Neural cell (in vitro differentiated cells): ENCODE data around the gene RERE. TPM values are rescaled to one million over a fixed set of nuclear protein-coding genes. Genes with fewer than 3 reads are reported as not detected.

Source experiments
- H2AFZ ChIP-seq: fragments of 200-600, 300-800 bp; sonication (generic), shearing (Covaris generic); 2 replicates; pipeline ENCODE4 v1.6.0; 2014; ENCODE audit warnings: low read depth, mild to moderate bottlenecking, antibody characterized with exemption, low read length, moderate library complexity
- H3F3A ChIP-seq: fragments of 200-600 bp; shearing (Covaris generic); 2 replicates; pipeline ENCODE4 v1.6.1; 2016; ENCODE audit warnings: mild to moderate bottlenecking, moderate library complexity, mixed read lengths, antibody characterized with exemption, low read length; ENCODE audit not compliant: insufficient read depth, poor library complexity, severe bottlenecking
- H3K27ac ChIP-seq: fragments of 200-600, 300-800 bp; sonication (generic), shearing (Covaris generic); 2 replicates; pipeline ENCODE4 v1.5.1; 2014; ENCODE audit warnings: mild to moderate bottlenecking, low read length, moderate library complexity
- H3K27me3 ChIP-seq: fragments of 300-800, 200-600 bp; sonication (generic), shearing (Covaris generic); 2 replicates; pipeline ENCODE4 v1.6.0; 2014; ENCODE audit warnings: mild to moderate bottlenecking, low read depth, low read length, moderate library complexity; ENCODE audit not compliant: insufficient read depth
- H3K36me3 ChIP-seq: fragments of 300-800, 200-600 bp; sonication (generic), shearing (Covaris generic); 2 replicates; pipeline ENCODE4 v1.5.1; 2014; ENCODE audit warnings: mild to moderate bottlenecking, antibody characterized with exemption, low read length, moderate library complexity; ENCODE audit not compliant: insufficient read depth
- H3K4me2 ChIP-seq: fragments of 300-800, 200-600 bp; sonication (generic), shearing (Covaris generic); 2 replicates; pipeline ENCODE4 v1.6.0; 2014; ENCODE audit warnings: mild to moderate bottlenecking, low read length
- H3K4me3 ChIP-seq: fragments of 300-800, 200-600 bp; sonication (generic), shearing (Covaris generic); 2 replicates; pipeline ENCODE4 v1.5.1; 2014; ENCODE audit warnings: mild to moderate bottlenecking, low read length, moderate library complexity
- H3K79me2 ChIP-seq: fragments of 200-600 bp; shearing (Covaris generic); replicated peaks from 2 replicates; pipeline ENCODE4 v1.6.0; 2014; ENCODE audit warnings: mild to moderate bottlenecking, low read length, moderate library complexity; ENCODE audit not compliant: insufficient read depth
- H3K9ac ChIP-seq: fragments of 300-800, 200-600 bp; sonication (generic), shearing (Covaris generic); 2 replicates; pipeline ENCODE4 v1.6.1; 2016; ENCODE audit warnings: mild to moderate bottlenecking, low read length, mixed read lengths
- H3K9me2 ChIP-seq: fragments of 200-600 bp; shearing (Covaris generic); 2 replicates; pipeline ENCODE4 v1.6.1; 2016; ENCODE audit warnings: mild to moderate bottlenecking, low read length, mixed read lengths; ENCODE audit not compliant: insufficient read depth
- H3K9me3 ChIP-seq: fragments of 200-600, 300-800 bp; sonication (generic), shearing (Covaris generic); 2 replicates; pipeline ENCODE4 v1.6.1; 2016; ENCODE audit warnings: mild to moderate bottlenecking, mixed run types, low read length, moderate library complexity, mixed read lengths
- H4K20me1 ChIP-seq: fragments of 200-600 bp; shearing (Covaris generic); 2 replicates; pipeline ENCODE4 v1.6.1; 2016; ENCODE audit warnings: mild to moderate bottlenecking, mixed run types; ENCODE audit not compliant: insufficient read depth
- EP300 ChIP-seq: fragments of 450-650 bp; conservative IDR thresholded peaks from 2 replicates; pipeline ENCODE4 v1.6.1; 2014; ENCODE audit warnings: antibody characterized with exemption, mild to moderate bottlenecking, moderate library complexity; ENCODE audit not compliant: poor library complexity, severe bottlenecking
- EZH2 ChIP-seq: fragments of 200-600, 300-800 bp; shearing (Covaris generic), sonication (generic); IDR thresholded peaks from 2 replicates; pipeline ENCODE4 v1.6.1; 2014; ENCODE audit warnings: antibody characterized with exemption, low read length, borderline replicate concordance, mild to moderate bottlenecking; ENCODE audit not compliant: insufficient read depth, poor library complexity, severe bottlenecking
- MXI1 ChIP-seq: fragments of 450-650 bp; conservative IDR thresholded peaks from 2 replicates; pipeline ENCODE4 v1.6.1; 2014; ENCODE audit warnings: antibody characterized with exemption, mild to moderate bottlenecking; ENCODE audit not compliant: poor library complexity, severe bottlenecking
- POLR2AphosphoS5 ChIP-seq: IDR thresholded peaks from 2 replicates; pipeline ENCODE4 v1.6.1; 2012
- RAD21 ChIP-seq: fragments of 450-650 bp; conservative IDR thresholded peaks from 2 replicates; pipeline ENCODE4 v1.6.1; 2014; ENCODE audit warnings: antibody characterized with exemption, mild to moderate bottlenecking, moderate library complexity
- SMC3 ChIP-seq: fragments of 450-650 bp; conservative IDR thresholded peaks from 2 replicates; pipeline ENCODE4 v1.6.1; 2014; ENCODE audit warnings: antibody characterized with exemption, mild to moderate bottlenecking, moderate library complexity; ENCODE audit not compliant: poor library complexity
- TAF1 ChIP-seq: IDR thresholded peaks from 2 replicates; pipeline ENCODE4 v1.6.1; 2012; ENCODE audit warnings: low read depth
- polyA plus RNA-seq: library from polyadenylated mRNA; depleted of rRNA; stranded (reverse); fragments of >200 nt; gene quantifications from 2 replicates; pipeline ENCODE4 v1.2.3, GENCODE V29; 2014
- TF ChIP-seq, protein P1 (sequence below): IDR thresholded peaks from 2 replicates; pipeline ENCODE4 v1.6.1; 2012; ENCODE audit warnings: borderline replicate concordance
- TF ChIP-seq, protein P2 (sequence below): fragments of 450-650 bp; IDR thresholded peaks from 2 replicates; pipeline ENCODE4 v1.5.1; 2014; ENCODE audit warnings: antibody characterized with exemption, mild to moderate bottlenecking, moderate library complexity; ENCODE audit not compliant: poor library complexity, severe bottlenecking

Gene RERE
- polyA plus RNA-seq, 1 donor from 2014 or later, result 21.0 TPM

- Histone ChIP-seq H3K79me2 (peaks cover 35% of the 10 kb centered on the region), H3K27me3 (no peaks in the 10 kb centered on the region), H3K9me3 (no peaks in the 10 kb centered on the region), H3K36me3 (peaks cover 5% of the 10 kb centered on the region), H3K4me3 (no peak overlapping the region), H3K9ac (no peak overlapping the region), H3K4me2 (no peak overlapping the region), H3K27ac (no peak overlapping the region), H2AFZ (no peak overlapping the region), H3K9me2 (no peaks in the 10 kb centered on the region), H3F3A (peaks cover 4% of the 10 kb centered on the region), H4K20me1 (peaks cover 24% of the 10 kb centered on the region)
- TF ChIP-seq, protein P1, sequence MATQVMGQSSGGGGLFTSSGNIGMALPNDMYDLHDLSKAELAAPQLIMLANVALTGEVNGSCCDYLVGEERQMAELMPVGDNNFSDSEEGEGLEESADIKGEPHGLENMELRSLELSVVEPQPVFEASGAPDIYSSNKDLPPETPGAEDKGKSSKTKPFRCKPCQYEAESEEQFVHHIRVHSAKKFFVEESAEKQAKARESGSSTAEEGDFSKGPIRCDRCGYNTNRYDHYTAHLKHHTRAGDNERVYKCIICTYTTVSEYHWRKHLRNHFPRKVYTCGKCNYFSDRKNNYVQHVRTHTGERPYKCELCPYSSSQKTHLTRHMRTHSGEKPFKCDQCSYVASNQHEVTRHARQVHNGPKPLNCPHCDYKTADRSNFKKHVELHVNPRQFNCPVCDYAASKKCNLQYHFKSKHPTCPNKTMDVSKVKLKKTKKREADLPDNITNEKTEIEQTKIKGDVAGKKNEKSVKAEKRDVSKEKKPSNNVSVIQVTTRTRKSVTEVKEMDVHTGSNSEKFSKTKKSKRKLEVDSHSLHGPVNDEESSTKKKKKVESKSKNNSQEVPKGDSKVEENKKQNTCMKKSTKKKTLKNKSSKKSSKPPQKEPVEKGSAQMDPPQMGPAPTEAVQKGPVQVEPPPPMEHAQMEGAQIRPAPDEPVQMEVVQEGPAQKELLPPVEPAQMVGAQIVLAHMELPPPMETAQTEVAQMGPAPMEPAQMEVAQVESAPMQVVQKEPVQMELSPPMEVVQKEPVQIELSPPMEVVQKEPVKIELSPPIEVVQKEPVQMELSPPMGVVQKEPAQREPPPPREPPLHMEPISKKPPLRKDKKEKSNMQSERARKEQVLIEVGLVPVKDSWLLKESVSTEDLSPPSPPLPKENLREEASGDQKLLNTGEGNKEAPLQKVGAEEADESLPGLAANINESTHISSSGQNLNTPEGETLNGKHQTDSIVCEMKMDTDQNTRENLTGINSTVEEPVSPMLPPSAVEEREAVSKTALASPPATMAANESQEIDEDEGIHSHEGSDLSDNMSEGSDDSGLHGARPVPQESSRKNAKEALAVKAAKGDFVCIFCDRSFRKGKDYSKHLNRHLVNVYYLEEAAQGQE, result no peak
- TF ChIP-seq SMC3 (no peak), POLR2AphosphoS5 (no peak), EZH2 (no peak), MXI1 (no peak), EP300 (no peak), TAF1 (no peak), RAD21 (no peak)
- TF ChIP-seq, protein P2, sequence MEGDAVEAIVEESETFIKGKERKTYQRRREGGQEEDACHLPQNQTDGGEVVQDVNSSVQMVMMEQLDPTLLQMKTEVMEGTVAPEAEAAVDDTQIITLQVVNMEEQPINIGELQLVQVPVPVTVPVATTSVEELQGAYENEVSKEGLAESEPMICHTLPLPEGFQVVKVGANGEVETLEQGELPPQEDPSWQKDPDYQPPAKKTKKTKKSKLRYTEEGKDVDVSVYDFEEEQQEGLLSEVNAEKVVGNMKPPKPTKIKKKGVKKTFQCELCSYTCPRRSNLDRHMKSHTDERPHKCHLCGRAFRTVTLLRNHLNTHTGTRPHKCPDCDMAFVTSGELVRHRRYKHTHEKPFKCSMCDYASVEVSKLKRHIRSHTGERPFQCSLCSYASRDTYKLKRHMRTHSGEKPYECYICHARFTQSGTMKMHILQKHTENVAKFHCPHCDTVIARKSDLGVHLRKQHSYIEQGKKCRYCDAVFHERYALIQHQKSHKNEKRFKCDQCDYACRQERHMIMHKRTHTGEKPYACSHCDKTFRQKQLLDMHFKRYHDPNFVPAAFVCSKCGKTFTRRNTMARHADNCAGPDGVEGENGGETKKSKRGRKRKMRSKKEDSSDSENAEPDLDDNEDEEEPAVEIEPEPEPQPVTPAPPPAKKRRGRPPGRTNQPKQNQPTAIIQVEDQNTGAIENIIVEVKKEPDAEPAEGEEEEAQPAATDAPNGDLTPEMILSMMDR, result no peak
These were observed 399.8 kb downstream of the RERE start for GRCh38 chr1:8417625-8418024.

DNA sequence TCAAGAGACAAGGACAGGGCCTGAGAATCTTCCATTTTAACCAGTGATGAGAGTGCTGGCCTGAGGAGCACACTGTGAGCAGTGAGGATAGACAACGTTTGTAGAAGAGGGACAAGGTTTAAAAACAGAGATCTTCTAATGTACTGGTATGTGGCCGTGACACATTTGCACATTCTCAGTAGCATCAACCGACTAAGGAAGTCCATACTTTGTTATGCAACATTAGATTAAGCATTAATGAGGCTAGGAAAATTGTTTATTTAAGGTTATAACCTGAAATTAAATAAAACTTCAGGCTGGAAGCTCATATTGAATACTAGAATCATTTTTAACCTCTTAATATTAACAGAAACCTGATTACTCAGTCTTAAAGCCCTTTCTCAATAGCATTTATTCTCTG lies 400.6 kb downstream of the RERE start:
- no peak for TF ChIP-seq EP300
- TF ChIP-seq EZH2, result no peak
- TF ChIP-seq MXI1, result no peak
- no peak for TF ChIP-seq RAD21
- TF ChIP-seq, protein P1, result no peak
- TF ChIP-seq, protein P2, result no peak
- no peak for TF ChIP-seq TAF1
- TF ChIP-seq SMC3, result no peak
- H3K79me2 ChIP-seq, result peaks cover 40% of the 10 kb centered on the region

More for the DNA sequence above, 400.6 kb downstream of the RERE start:
- no peak overlapping the region for H3K4me2 ChIP-seq
- peaks cover 5% of the 10 kb centered on the region for H3K36me3 ChIP-seq
- H3F3A ChIP-seq, result no peaks in the 10 kb centered on the region
- H3K27ac ChIP-seq, result no peak overlapping the region
- no peak overlapping the region for H3K9ac ChIP-seq
- H3K27me3 ChIP-seq, result no peaks in the 10 kb centered on the region
- H2AFZ ChIP-seq, result no peak overlapping the region
- H3K9me2 ChIP-seq, result no peaks in the 10 kb centered on the region
- H4K20me1 ChIP-seq, result peaks cover 19% of the 10 kb centered on the region
- H3K4me3 ChIP-seq, result no peak overlapping the region
- H3K9me3 ChIP-seq, result no peaks in the 10 kb centered on the region
